ENCODE measurements around the gene TTLL11. TPM values are rescaled to one million over a fixed set of nuclear protein-coding genes. Genes with fewer than 3 reads are reported as not detected.

The TTLL11 gene
- total and polyA plus RNA-seq, 2 of the 8 experiments (the other 6 are each of a cell fraction or from before 2014, with no cell fraction given) = 0.56 to 0.80 TPM

GRCh38 chr9:121774715-121775613 is 318.1 kb downstream of the TTLL11 start (continued):
- TF ChIP-seq, protein P1, sequence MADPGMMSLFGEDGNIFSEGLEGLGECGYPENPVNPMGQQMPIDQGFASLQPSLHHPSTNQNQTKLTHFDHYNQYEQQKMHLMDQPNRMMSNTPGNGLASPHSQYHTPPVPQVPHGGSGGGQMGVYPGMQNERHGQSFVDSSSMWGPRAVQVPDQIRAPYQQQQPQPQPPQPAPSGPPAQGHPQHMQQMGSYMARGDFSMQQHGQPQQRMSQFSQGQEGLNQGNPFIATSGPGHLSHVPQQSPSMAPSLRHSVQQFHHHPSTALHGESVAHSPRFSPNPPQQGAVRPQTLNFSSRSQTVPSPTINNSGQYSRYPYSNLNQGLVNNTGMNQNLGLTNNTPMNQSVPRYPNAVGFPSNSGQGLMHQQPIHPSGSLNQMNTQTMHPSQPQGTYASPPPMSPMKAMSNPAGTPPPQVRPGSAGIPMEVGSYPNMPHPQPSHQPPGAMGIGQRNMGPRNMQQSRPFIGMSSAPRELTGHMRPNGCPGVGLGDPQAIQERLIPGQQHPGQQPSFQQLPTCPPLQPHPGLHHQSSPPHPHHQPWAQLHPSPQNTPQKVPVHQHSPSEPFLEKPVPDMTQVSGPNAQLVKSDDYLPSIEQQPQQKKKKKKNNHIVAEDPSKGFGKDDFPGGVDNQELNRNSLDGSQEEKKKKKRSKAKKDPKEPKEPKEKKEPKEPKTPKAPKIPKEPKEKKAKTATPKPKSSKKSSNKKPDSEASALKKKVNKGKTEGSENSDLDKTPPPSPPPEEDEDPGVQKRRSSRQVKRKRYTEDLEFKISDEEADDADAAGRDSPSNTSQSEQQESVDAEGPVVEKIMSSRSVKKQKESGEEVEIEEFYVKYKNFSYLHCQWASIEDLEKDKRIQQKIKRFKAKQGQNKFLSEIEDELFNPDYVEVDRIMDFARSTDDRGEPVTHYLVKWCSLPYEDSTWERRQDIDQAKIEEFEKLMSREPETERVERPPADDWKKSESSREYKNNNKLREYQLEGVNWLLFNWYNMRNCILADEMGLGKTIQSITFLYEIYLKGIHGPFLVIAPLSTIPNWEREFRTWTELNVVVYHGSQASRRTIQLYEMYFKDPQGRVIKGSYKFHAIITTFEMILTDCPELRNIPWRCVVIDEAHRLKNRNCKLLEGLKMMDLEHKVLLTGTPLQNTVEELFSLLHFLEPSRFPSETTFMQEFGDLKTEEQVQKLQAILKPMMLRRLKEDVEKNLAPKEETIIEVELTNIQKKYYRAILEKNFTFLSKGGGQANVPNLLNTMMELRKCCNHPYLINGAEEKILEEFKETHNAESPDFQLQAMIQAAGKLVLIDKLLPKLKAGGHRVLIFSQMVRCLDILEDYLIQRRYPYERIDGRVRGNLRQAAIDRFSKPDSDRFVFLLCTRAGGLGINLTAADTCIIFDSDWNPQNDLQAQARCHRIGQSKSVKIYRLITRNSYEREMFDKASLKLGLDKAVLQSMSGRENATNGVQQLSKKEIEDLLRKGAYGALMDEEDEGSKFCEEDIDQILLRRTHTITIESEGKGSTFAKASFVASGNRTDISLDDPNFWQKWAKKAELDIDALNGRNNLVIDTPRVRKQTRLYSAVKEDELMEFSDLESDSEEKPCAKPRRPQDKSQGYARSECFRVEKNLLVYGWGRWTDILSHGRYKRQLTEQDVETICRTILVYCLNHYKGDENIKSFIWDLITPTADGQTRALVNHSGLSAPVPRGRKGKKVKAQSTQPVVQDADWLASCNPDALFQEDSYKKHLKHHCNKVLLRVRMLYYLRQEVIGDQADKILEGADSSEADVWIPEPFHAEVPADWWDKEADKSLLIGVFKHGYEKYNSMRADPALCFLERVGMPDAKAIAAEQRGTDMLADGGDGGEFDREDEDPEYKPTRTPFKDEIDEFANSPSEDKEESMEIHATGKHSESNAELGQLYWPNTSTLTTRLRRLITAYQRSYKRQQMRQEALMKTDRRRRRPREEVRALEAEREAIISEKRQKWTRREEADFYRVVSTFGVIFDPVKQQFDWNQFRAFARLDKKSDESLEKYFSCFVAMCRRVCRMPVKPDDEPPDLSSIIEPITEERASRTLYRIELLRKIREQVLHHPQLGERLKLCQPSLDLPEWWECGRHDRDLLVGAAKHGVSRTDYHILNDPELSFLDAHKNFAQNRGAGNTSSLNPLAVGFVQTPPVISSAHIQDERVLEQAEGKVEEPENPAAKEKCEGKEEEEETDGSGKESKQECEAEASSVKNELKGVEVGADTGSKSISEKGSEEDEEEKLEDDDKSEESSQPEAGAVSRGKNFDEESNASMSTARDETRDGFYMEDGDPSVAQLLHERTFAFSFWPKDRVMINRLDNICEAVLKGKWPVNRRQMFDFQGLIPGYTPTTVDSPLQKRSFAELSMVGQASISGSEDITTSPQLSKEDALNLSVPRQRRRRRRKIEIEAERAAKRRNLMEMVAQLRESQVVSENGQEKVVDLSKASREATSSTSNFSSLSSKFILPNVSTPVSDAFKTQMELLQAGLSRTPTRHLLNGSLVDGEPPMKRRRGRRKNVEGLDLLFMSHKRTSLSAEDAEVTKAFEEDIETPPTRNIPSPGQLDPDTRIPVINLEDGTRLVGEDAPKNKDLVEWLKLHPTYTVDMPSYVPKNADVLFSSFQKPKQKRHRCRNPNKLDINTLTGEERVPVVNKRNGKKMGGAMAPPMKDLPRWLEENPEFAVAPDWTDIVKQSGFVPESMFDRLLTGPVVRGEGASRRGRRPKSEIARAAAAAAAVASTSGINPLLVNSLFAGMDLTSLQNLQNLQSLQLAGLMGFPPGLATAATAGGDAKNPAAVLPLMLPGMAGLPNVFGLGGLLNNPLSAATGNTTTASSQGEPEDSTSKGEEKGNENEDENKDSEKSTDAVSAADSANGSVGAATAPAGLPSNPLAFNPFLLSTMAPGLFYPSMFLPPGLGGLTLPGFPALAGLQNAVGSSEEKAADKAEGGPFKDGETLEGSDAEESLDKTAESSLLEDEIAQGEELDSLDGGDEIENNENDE (IDR thresholded peaks at IDR 0.05; ENCODE audit: insufficient replicate concordance, low read length) = no peak
- no peak for TF ChIP-seq RXRA (IDR thresholded peaks at IDR 0.05; ENCODE audit: insufficient read depth, low read depth, low read length)
- no peak for TF ChIP-seq SIRT6 (IDR thresholded peaks at IDR 0.05; ENCODE audit: low read length)
- no peak for TF ChIP-seq CTBP2 (IDR thresholded peaks at IDR 0.05; ENCODE audit: borderline replicate concordance, insufficient read depth, insufficient read length, low read length)
- no peak for TF ChIP-seq CHD1 (IDR thresholded peaks at IDR 0.05; ENCODE audit: low read depth, low read length)
- no peak for TF ChIP-seq SRF (IDR thresholded peaks at IDR 0.05; ENCODE audit: low read depth, low read length)
- no peak for TF ChIP-seq NRF1 (IDR thresholded peaks at IDR 0.05; ENCODE audit: low read depth, low read length)
- TF ChIP-seq, protein P2, sequence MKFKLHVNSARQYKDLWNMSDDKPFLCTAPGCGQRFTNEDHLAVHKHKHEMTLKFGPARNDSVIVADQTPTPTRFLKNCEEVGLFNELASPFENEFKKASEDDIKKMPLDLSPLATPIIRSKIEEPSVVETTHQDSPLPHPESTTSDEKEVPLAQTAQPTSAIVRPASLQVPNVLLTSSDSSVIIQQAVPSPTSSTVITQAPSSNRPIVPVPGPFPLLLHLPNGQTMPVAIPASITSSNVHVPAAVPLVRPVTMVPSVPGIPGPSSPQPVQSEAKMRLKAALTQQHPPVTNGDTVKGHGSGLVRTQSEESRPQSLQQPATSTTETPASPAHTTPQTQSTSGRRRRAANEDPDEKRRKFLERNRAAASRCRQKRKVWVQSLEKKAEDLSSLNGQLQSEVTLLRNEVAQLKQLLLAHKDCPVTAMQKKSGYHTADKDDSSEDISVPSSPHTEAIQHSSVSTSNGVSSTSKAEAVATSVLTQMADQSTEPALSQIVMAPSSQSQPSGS (IDR thresholded peaks at IDR 0.05; ENCODE audit: low read length) = no peak

Data from H1 (cell line).